ENCODE data around the gene MOB1A.
"Not testable (repeated sequence)": the region's sequence is repeated elsewhere in the genome, so short reads cannot be mapped to it uniquely, and the experiment has no call there.

MOB1A gene

GRCh38 chr2:74221604-74222299 lies 43.1 kb upstream of the MOB1A start:
- TF ChIP-seq CTCF (IDR thresholded peaks at IDR 0.05; ENCODE audit: low read depth, low read length, missing control alignments): no peak
- no peak overlapping the region for H3K4me3 ChIP-seq (ENCODE audit: low read depth, low read length)
- DNase-seq (ENCODE audit: low read depth): no peak
- in situ Hi-C loops (cut with HindIII; ENCODE audit: low sequenced_read_pairs): no loop called here

GRCh38 chr2:74221091-74221490 lies 42.4 kb upstream of the MOB1A start:
- TF ChIP-seq CTCF (IDR thresholded peaks at IDR 0.05; ENCODE audit: low read depth, low read length, missing control alignments): no peak
- in situ Hi-C loops (cut with HindIII; ENCODE audit: low sequenced_read_pairs): no loop called here
- no peak for DNase-seq (ENCODE audit: low read depth)
- no peak overlapping the region for H3K4me3 ChIP-seq (ENCODE audit: low read depth, low read length)

GRCh38 chr2:74219846-74220486 lies 41.3 kb upstream of the MOB1A start:
- in situ Hi-C loops (cut with HindIII; ENCODE audit: low sequenced_read_pairs): no loop called here
- no peak overlapping the region for H3K4me3 ChIP-seq (ENCODE audit: low read depth, low read length)
- DNase-seq (ENCODE audit: low read depth): no peak
- TF ChIP-seq CTCF (IDR thresholded peaks at IDR 0.05; ENCODE audit: low read depth, low read length, missing control alignments): no peak

GRCh38 chr2:74216642-74217041 lies 38.0 kb upstream of the MOB1A start:
- no peak for TF ChIP-seq CTCF (IDR thresholded peaks at IDR 0.05; ENCODE audit: low read depth, low read length, missing control alignments)
- H3K4me3 ChIP-seq (ENCODE audit: low read depth, low read length): no peak overlapping the region
- in situ Hi-C loops (cut with HindIII; ENCODE audit: low sequenced_read_pairs): no loop called here
- no peak for DNase-seq (ENCODE audit: low read depth)

- in situ Hi-C loops (cut with HindIII; ENCODE audit: low sequenced_read_pairs); H3K4me3 ChIP-seq (ENCODE audit: low read depth, low read length); DNase-seq (ENCODE audit: low read depth): not testable (repeated sequence)
Observed at GRCh38 chr2:74215771-74216170, 37.1 kb upstream of the MOB1A start.

- H3K4me3 ChIP-seq (ENCODE audit: low read depth, low read length): no peak overlapping the region
- no peak for TF ChIP-seq CTCF (IDR thresholded peaks at IDR 0.05; ENCODE audit: low read depth, low read length, missing control alignments)
- DNase-seq (ENCODE audit: low read depth): no peak
- in situ Hi-C loops (cut with HindIII; ENCODE audit: low sequenced_read_pairs): loop anchor here (5.0 kb wide), 1 partner anchor 56 kb away; no protein-coding TSS in a partner anchor
Observed at GRCh38 chr2:74212702-74213410, 34.2 kb upstream of the MOB1A start.
